Skeletal muscle satellite cell (primary cell): Measurements from ENCODE around the gene EMSY.
"Not testable (repeated sequence)": the region's sequence is repeated elsewhere in the genome, so short reads cannot be mapped to it uniquely, and the experiment has no call there.

ENCODE experiments used
- H3K27me3 ChIP-seq: 2 replicates; pipeline ENCODE4 v1.7.0; 2013; ENCODE audit warnings: low read length; ENCODE audit not compliant: control insufficient read depth, insufficient read depth
- H3K36me3 ChIP-seq: 2 replicates; pipeline ENCODE4 v1.7.0; 2013; ENCODE audit warnings: mild to moderate bottlenecking, control low read depth, low read length; ENCODE audit not compliant: insufficient read depth
- H3K4me1 ChIP-seq: 2 replicates; pipeline ENCODE4 v1.7.0; 2013; ENCODE audit warnings: low read length; ENCODE audit not compliant: control insufficient read depth, insufficient read depth
- H3K4me2 ChIP-seq: 2 replicates; pipeline ENCODE4 v1.7.0; 2013; ENCODE audit warnings: mild to moderate bottlenecking, low read length
- H3K4me3 ChIP-seq: 2 replicates; pipeline ENCODE4 v1.7.0; 2013; ENCODE audit warnings: low read length
- H3K9ac ChIP-seq: 2 replicates; pipeline ENCODE4 v1.7.0; 2013; ENCODE audit warnings: mild to moderate bottlenecking, low read depth, low read length, moderate library complexity
- H3K9me3 ChIP-seq: replicated peaks from 2 replicates; pipeline ENCODE4 v1.7.0; 2013; ENCODE audit warnings: mild to moderate bottlenecking, control low read depth, low read length

The EMSY gene

GRCh38 chr11:76558891-76559290 lies 114.1 kb downstream of the EMSY start:
- Histone ChIP-seq H3K9ac (no peak overlapping the region), H3K4me2 (no peak overlapping the region), H3K9me3 (no peaks in the 10 kb centered on the region), H3K4me3 (no peak overlapping the region), H3K4me1 (peaks cover 15% of the 10 kb centered on the region), H3K27me3 (no peaks in the 10 kb centered on the region), H3K36me3 (no peaks in the 10 kb centered on the region)

GRCh38 chr11:76559346-76559745 lies 114.5 kb downstream of the EMSY start:
- H3K9me3 ChIP-seq = no peaks in the 10 kb centered on the region
- no peak overlapping the region for H3K9ac ChIP-seq
- no peaks in the 10 kb centered on the region for H3K36me3 ChIP-seq
- peaks cover 15% of the 10 kb centered on the region for H3K4me1 ChIP-seq
- no peak overlapping the region for H3K4me2 ChIP-seq
- no peak overlapping the region for H3K4me3 ChIP-seq
- no peaks in the 10 kb centered on the region for H3K27me3 ChIP-seq

GRCh38 chr11:76560219-76560618 lies 115.4 kb downstream of the EMSY start:
- Histone ChIP-seq H3K9ac (no peak overlapping the region), H3K36me3 (no peaks in the 10 kb centered on the region), H3K4me2 (no peak overlapping the region), H3K9me3 (no peaks in the 10 kb centered on the region), H3K27me3 (no peaks in the 10 kb centered on the region), H3K4me3 (no peak overlapping the region), H3K4me1 (peaks cover 15% of the 10 kb centered on the region)

- Histone ChIP-seq H3K4me3 (no peak overlapping the region), H3K4me2 (no peak overlapping the region), H3K36me3 (no peaks in the 10 kb centered on the region), H3K9ac (no peak overlapping the region), H3K4me1 (peaks cover 15% of the 10 kb centered on the region), H3K9me3 (no peaks in the 10 kb centered on the region), H3K27me3 (no peaks in the 10 kb centered on the region)
Observed at GRCh38 chr11:76561245-76561644, 116.4 kb downstream of the EMSY start.

- Histone ChIP-seq H3K9ac (no peak overlapping the region), H3K4me2 (no peak overlapping the region), H3K9me3 (no peaks in the 10 kb centered on the region), H3K36me3 (no peaks in the 10 kb centered on the region), H3K4me1 (peaks cover 15% of the 10 kb centered on the region), H3K27me3 (no peaks in the 10 kb centered on the region), H3K4me3 (no peak overlapping the region)
Observed at GRCh38 chr11:76562541-76562940, 117.7 kb downstream of the EMSY start.

- H3K9me3 ChIP-seq = no peaks in the 10 kb centered on the region
- H3K4me2 ChIP-seq = no peak overlapping the region
- no peak overlapping the region for H3K9ac ChIP-seq
- H3K36me3 ChIP-seq = no peaks in the 10 kb centered on the region
- no peaks in the 10 kb centered on the region for H3K27me3 ChIP-seq
- no peak overlapping the region for H3K4me3 ChIP-seq
- peaks cover 14% of the 10 kb centered on the region for H3K4me1 ChIP-seq
Observed at GRCh38 chr11:76564364-76564763, 119.5 kb downstream of the EMSY start.

GRCh38 chr11:76566811-76567210 lies 122.0 kb downstream of the EMSY start:
- H3K4me1 ChIP-seq = no peaks in the 10 kb centered on the region

GRCh38 chr11:76567261-76567660 lies 122.4 kb downstream of the EMSY start:
- no peak overlapping the region for H3K4me3 ChIP-seq
- H3K4me1 ChIP-seq = no peaks in the 10 kb centered on the region
- no peak overlapping the region for H3K9ac ChIP-seq
- peaks cover 5% of the 10 kb centered on the region for H3K27me3 ChIP-seq
- no peaks in the 10 kb centered on the region for H3K9me3 ChIP-seq
- H3K4me2 ChIP-seq = no peak overlapping the region
- H3K36me3 ChIP-seq = no peaks in the 10 kb centered on the region

More at GRCh38 chr11:76566811-76567210, 122.0 kb downstream of the EMSY start:
- Histone ChIP-seq H3K27me3 (peaks cover 5% of the 10 kb centered on the region), H3K9me3 (no peaks in the 10 kb centered on the region), H3K36me3 (no peaks in the 10 kb centered on the region), H3K9ac (no peak overlapping the region), H3K4me2 (no peak overlapping the region), H3K4me3 (no peak overlapping the region)

- no peak overlapping the region for H3K4me2 ChIP-seq
- H3K27me3 ChIP-seq = peaks cover 5% of the 10 kb centered on the region
- H3K4me3 ChIP-seq = no peak overlapping the region
- no peaks in the 10 kb centered on the region for H3K4me1 ChIP-seq
- H3K36me3 ChIP-seq = no peaks in the 10 kb centered on the region
- H3K9ac ChIP-seq = no peak overlapping the region
- no peaks in the 10 kb centered on the region for H3K9me3 ChIP-seq
Observed at GRCh38 chr11:76568139-76568538, 123.3 kb downstream of the EMSY start.

- Histone ChIP-seq H3K4me1 (no peaks in the 10 kb centered on the region), H3K9me3 (no peaks in the 10 kb centered on the region), H3K36me3 (no peaks in the 10 kb centered on the region), H3K9ac (no peak overlapping the region), H3K4me3 (no peak overlapping the region), H3K27me3 (peaks cover 9% of the 10 kb centered on the region), H3K4me2 (no peak overlapping the region)
Observed at GRCh38 chr11:76568621-76569020, 123.8 kb downstream of the EMSY start.

- H3K4me1 ChIP-seq, H3K9ac ChIP-seq, H3K36me3 ChIP-seq, H3K4me3 ChIP-seq, H3K9me3 ChIP-seq, H3K4me2 ChIP-seq: not testable (repeated sequence)
- H3K27me3 ChIP-seq = peaks cover 15% of the 10 kb centered on the region
Observed at GRCh38 chr11:76572181-76572875, 127.5 kb downstream of the EMSY start.

- no peak overlapping the region for H3K9ac ChIP-seq
- H3K27me3 ChIP-seq = peaks cover 15% of the 10 kb centered on the region
- H3K4me2 ChIP-seq = no peak overlapping the region
- H3K36me3 ChIP-seq = no peaks in the 10 kb centered on the region
- no peak overlapping the region for H3K4me3 ChIP-seq
- no peaks in the 10 kb centered on the region for H3K9me3 ChIP-seq
- peaks cover 28% of the 10 kb centered on the region for H3K4me1 ChIP-seq
Observed at GRCh38 chr11:76574406-76574805, 129.6 kb downstream of the EMSY start.
